Left renal cortex interstitium (tissue), 4 donors: Measurements from ENCODE around the gene PNPLA7. TPM values are rescaled to one million over a fixed set of nuclear protein-coding genes. Genes with fewer than 3 reads are reported as not detected.
"Not testable (repeated sequence)": the region's sequence is repeated elsewhere in the genome, so short reads cannot be mapped to it uniquely, and the experiment has no call there.

Source experiments
- DNase-seq, 4 donors: peaks; one replicate each; pipeline ENCODE4 v3.0.0-alpha.2; 2013; ENCODE audit warnings: low read depth in 4 of 4, low spot score in 2 of 4, missing footprints in 1 of 4
- polyA plus RNA-seq, 4 donors: library from polyadenylated mRNA; unstranded; fragments of 120-200 nt; gene quantifications; one replicate each; pipeline ENCODE4 v1.2.1, GENCODE V29; 2013; ENCODE audit not compliant: insufficient read length in 4 of 4

PNPLA7 gene
- polyA plus RNA-seq, 4 donors = 1.4 to 3.9 (median 2.7) TPM

- DNase-seq = no peak
These were observed 68.0 kb downstream of the PNPLA7 start for GRCh38 chr9:137482094-137482781.

- DNase-seq = no peak
These were observed 69.2 kb downstream of the PNPLA7 start for GRCh38 chr9:137480686-137481683.

- no peak for DNase-seq
These were observed 70.1 kb downstream of the PNPLA7 start for GRCh38 chr9:137479892-137480685.

GRCh38 chr9:137478962-137479861 is 71.0 kb downstream of the PNPLA7 start:
- no peak for DNase-seq

GRCh38 chr9:137478613-137478961 is 71.6 kb downstream of the PNPLA7 start:
- DNase-seq = no peak

- DNase-seq = no peak
These were observed 72.2 kb downstream of the PNPLA7 start for GRCh38 chr9:137477778-137478612.

GRCh38 chr9:137476856-137477255 is 73.3 kb downstream of the PNPLA7 start:
- no peak for DNase-seq

- no peak for DNase-seq
These were observed 74.5 kb downstream of the PNPLA7 start for GRCh38 chr9:137475666-137476065.

GRCh38 chr9:137474271-137474670 is 75.9 kb downstream of the PNPLA7 start:
- no peak for DNase-seq

- no peak for DNase-seq
These were observed 79.4 kb downstream of the PNPLA7 start for GRCh38 chr9:137470785-137471184.

- no peak for DNase-seq
These were observed 82.3 kb downstream of the PNPLA7 start for GRCh38 chr9:137467896-137468295.

- no peak for DNase-seq
These were observed 83.0 kb downstream of the PNPLA7 start for GRCh38 chr9:137467161-137467581.

GRCh38 chr9:137466389-137467085 is 83.7 kb downstream of the PNPLA7 start:
- DNase-seq = not testable (repeated sequence)

GRCh38 chr9:137465720-137466388 is 84.3 kb downstream of the PNPLA7 start:
- DNase-seq = no peak

- no peak for DNase-seq
These were observed 85.0 kb downstream of the PNPLA7 start for GRCh38 chr9:137465000-137465719.

- no peak for DNase-seq
These were observed 85.8 kb downstream of the PNPLA7 start for GRCh38 chr9:137464291-137464999.

GRCh38 chr9:137463931-137464290 is 86.3 kb downstream of the PNPLA7 start:
- no peak for DNase-seq
